NCI-H748 (cell line): Measurements from ENCODE around the gene ARAP1.

Source experiments
- DNase-seq: peaks from one replicate; lab custom pipeline; 2025; ENCODE audit not compliant: unreplicated experiment; lab: John Stamatoyannopoulos, UW

The ARAP1 gene

DNA sequence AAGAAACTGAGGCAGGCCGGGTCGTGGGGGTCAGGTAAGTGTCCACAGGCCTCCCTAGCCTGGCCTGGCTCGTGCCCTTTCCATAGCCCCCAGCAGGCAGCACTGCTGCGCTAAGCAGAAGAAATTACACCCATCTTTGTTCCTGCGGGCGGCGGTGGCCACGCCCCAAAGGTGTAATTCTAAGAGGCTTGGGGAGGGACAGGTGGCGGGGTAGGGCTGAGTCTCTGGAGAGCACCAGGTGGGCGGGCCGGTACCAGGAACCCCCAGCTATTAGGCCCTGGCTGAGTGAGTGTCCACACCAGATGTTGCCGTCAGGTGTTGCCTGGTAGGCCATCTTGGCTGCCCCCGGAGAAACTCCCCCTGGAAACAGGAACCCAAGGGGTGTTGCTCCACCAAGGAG lies 12.3 kb upstream of the ARAP1 start:
- peak; percentile 96 for DNase-seq

DNA sequence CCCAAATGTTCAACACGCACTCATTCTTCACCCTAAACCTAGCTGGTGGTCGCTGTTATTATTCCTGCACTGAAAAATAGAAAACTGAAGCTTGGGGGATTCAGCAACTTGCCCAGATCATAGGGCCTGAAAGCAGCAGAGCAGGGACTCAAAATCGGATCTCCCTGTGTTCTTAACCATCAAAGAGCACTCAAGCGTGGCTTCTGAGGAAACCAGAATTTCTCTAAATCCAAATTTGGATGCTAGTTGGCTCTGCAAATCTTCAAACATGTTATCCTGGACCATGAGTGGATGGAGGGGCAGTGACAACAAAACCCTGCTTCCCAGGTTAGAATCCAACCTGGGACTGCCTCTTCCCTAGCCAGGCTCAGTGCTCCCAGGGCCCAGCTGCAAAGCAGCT lies 11.6 kb upstream of the ARAP1 start:
- DNase-seq, result no peak

DNA sequence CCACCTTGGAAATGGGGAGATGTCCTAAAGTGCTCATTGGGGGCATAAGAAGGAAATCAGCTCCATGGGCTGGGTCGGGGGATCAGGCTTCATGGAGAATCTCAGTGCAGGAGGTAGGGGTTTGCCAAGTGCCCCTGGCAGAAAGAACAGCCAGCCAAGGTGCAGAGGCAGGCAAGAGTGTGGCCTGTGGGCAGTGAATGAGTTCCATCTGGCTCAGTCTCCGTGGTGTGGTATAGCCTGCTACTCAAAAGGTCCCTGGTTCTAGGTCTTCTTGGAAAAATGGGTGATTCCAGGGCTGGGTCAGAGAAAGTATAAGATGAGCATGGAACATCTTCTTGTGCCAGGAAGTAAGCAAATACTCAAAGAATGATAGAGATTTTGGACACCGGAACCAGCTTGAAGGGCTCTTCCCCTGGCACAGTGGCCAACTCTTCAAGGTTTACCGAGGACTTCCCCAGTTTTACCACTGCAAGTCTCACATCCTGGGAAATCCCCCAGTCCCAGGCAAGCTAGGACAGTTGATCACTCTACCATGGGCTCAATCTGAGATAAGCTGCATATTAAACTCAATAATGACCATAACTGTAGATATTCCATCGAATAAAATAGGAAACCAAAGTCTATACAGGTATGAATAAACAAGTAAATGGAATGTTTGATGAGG lies 10.6 kb upstream of the ARAP1 start:
- no peak for DNase-seq

DNA sequence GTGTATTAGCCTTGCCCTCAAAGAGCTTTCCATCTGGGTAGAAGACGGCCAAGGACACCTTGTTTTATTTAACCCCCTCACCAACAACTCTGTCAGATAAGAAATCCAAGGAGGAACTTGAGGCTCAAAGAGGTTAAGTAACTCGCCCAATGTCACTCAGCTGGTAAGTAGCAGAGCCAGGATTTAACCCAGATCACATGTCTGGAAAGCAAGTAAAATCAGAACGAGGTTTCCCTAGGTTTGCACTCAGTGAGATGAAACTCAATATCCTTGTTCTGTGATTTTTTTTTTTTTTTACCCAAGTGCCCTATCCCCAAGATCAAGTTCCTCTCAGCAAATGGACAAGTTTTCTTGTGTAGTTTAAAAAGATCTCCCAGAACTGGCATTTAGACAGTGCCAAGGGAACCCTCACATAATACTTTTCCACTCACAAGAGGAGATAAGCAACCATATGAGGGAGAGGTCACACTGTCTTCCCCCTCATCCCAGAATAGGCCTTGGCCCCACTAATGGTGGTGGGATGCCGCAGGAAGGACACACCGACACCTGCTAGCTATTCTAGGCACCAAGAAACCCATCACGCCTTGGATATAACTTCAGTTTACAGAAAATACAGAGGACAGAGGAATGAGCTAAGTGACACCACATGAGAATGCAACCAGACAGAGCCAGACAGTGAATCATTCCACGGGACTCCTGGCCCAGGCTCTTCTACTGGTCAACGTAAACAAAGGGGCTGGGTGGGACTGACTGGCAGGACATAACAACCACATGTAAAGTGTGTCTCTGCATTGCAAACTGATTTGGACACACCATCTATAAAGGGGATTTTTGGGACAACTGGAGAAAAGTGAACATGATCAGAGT lies 8.6 kb upstream of the ARAP1 start:
- DNase-seq, result no peak

DNA sequence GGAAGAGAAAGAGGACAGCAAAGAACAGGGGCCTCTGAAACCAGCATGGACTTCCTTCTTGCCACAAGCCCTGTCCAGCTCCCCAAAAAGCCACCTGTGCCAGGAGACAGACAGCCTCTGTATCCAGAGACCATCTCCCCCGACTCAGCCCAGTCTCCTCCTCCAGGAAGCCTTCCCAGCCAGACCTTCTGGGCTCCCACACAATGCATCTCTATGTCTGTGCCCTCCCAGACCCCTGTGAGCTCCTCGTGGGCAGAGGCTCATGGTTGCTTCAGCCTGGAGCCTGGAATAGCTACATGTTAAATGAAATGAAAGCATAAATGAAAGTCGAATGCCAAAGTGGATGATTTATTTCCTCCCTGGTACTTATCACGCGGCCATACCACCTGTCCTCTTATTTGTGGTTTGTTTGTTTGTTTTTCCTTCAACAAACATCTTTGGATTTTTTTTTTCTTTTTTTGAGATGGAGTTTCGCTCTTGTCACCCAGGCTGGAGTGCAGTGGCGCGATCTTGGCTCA lies 7.3 kb upstream of the ARAP1 start:
- DNase-seq, result no peak

DNA sequence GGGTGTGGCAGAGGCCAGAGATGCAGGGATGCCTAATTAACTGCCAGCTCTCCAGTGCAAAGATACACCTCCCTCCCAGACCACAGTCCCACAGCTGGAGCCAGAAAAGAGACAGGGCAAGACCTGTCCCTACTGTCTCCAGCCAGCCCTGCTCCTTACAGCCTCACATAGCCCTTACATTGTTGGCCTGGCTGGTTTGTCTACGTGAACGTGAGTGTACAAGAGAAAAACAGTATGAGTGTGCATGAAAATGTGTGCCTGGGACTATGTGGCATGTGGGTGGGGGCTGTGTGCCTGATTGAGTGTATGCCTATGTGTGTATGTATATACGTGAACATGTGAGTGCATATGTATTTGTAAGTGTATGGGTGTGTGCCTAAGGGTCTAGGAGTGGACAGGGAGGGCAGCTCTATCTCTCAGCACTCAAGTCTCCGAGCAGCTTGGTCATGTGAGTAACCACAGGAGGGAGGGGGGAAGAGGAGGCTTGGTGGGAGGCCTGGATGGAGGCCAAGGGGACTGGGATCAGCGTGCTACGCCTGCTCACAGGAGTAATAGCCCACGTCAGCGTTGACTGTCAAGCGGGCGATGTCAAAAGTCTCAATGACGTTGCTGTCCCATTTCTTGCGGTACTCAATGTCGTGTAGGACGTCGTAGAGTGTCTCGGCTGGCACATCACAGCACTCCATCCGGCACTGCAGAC lies 6.6 kb upstream of the ARAP1 start:
- no peak for DNase-seq

DNA sequence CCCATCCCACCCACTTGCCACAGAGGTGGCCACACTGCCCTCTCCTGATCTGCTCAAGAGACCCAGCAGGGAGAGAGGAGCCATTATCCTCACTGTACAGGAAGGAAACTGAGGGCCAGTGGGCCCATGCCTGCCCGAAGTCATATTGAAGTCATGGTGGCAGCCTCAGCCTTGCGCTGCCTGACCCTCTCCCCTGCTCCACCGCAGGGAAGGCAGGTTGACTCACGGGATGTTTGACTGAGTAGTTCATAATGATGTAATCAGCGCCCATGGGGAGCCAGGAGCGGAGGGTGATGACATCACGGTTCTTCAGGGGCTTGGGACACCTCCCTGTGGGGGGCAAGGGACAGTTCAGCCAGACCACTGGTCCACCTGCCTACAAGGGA lies 6.1 kb upstream of the ARAP1 start:
- DNase-seq, result no peak

DNA sequence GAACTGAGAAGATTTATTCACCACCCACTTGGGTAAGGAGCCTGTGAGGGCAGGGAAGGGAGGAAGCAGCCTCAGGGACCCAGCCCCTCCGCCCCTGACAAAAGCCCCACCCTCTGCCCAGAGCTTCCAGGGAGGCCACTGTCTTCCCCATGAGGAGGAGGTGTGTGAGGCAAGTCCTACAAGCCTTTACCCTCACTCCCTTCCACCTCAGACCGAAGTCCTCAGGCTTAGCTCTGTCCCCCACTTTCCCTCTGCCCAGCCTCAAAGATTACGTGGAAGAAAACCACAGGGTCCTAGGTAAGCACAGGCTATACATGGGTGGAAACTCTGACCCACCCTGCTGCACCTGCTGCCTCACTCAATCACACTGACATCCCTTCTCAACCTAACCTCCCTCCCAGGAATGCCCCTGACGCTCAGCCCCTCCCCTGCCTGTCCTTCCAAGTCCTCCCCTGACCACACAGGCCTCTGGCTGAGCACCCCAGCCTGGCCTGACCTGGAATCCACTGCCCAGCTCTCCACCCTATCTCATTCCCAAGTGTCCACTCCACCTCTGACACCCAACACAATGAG lies 3.6 kb upstream of the ARAP1 start:
- DNase-seq, result no peak

DNA sequence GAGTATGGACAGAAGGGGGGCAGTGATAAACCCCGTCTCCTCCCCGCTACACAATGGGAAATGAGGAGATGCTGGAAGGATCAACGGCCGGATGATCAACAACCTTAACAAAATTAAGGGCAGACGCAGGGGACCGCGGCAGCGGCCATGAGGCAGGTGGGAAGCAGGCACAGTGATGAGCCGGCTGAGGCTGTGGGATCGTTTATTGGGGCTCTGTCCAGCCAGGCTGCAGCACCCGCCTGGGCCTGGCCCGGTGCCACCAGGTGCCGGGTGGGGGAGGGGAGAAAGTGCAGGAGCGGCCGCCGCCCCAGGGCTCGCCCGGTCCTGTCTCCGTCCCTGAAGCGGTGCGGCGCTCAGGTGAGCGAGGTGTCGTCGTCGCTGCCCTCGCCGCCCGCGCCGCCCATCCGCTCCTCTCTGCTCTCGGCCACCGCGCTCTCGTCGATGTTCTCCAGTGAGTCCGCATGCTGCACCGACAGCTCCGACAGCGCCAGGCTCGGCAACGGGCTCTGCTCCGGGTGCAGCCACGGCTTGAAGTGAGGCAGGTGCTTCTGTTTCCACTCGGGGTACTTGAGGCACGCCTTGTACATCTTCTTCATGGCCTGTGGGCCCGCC lies 2.4 kb upstream of the ARAP1 start:
- no peak for DNase-seq

DNA sequence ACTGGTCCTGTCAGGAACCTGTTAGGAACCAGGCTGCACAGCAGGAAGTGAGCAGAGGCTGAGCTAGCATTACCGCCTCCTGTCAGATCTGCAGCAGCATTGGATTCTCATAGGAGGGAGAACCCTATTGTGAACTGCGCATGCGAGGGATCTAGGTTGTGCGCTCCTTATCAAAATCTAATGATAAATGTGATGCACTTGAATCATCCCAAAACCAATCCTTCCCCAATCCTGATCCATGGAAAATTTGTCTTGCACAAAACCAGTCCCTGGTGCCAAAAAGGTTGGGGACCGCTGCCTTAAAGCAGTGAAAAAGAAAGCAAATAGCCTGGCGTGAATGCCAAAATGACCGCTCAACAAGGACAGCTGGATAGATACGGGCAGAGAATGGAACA lies 1.9 kb upstream of the ARAP1 start:
- no peak for DNase-seq

DNA sequence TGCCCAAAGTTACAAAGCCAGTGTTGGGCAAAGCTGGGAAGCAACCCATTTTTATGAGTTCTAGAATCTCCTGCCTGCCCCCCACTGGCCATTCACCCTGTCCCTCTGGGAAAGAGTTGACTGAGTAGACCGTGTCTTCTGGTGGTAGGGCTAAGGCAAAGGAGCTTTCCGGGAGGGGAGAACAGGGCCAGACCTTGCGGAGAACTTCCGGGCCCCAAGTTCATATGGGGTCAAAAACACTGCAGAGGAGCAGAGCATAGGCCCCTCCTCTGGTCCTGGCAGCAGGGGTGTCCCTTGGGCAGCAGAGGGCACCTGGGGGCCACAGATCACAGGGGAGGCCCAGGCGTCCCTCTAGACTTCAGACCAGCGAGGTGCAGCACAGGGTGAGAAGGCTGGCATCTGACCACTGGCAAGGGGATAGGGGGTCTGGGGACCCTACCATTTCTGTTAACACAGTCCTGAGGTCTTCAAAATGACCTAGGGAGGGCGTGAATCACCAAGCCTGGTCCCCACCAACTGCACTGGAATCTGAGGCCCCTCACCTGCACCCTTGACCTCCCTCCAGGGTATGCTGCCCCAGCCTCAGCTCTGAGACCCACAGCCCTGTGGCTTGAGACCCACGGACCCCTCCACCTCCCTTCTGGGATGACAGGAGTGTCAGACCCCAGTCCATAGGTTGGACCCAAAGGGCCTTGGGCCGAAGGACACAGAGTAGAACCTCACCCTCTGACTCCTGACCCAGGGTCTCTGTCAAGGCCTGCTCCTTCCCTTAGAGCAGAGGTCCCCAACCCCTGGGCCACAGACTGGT lies 1.3 kb upstream of the ARAP1 start:
- no peak for DNase-seq

DNA sequence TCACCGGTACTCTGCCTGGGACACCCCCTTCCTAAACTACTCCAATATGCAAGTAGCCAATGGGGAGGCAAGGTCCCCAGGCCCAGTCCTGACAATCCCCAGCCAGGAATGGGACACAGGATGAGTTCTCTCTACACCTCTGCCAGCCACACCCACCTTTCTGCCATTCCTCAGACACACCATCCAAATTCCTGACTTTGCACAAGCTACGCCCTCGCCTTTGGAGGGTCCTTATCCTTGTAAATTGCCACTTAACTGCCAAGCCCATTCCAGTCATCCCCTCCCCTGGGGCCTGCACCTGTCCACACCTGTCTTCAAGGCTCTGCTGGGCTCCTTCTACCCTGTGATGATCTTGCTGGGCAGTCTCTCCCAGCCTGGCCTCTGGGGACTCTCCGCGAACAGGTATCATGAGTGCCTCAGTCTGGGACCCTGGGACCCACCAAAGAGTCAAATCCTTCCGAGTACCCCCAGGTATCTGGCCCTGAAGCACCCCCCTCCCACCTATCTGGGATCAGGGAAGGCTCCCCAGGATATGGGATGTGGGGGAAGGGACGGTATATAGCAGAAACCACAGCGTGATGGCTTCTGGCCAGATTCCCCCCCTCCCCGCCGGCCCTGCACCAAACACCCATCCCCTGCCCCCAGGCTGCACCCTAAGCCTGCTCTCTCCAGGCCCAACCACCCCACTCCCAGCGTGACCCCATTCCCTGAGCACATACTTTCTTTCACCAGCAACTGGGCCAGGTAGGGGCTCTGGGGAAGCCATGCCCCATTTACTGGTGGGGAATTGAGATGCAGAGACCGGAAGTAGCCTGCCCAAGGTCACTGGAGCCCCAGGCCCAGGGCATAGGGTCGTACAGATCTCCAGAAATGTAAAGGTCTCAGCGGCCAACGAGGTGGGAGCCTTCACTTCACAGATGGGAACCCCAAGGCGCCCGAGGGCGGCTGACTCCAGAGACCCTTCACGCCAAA lies 806 bp downstream of the ARAP1 start:
- peak; percentile 43 for DNase-seq

DNA sequence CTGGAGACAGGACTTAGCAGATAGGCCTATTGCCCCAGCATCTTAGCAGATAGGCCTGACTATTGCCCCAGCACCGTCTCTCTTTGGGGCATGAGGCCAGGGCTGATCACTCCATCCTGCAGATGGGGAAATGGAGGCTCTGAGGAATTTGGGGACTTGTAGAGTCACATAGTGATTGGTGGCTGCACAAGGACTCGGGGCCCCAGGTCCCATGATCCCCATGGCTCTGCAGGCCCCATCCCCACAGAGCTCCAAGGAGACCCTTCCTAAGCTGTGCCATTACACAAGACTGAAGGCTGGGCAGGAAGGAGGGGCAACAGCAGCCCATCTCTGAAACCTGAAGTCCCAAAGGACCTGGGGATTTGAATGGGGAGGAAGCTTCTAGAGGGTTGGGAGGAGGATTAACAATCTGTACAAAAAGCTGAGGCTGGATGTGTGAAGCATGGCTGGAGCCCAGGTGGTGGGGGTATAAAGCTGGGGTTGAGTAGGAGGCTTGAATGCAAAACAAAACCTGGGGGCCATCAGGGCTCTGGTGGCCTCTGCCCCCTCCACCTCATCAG lies 1.6 kb downstream of the ARAP1 start:
- DNase-seq, result no peak

DNA sequence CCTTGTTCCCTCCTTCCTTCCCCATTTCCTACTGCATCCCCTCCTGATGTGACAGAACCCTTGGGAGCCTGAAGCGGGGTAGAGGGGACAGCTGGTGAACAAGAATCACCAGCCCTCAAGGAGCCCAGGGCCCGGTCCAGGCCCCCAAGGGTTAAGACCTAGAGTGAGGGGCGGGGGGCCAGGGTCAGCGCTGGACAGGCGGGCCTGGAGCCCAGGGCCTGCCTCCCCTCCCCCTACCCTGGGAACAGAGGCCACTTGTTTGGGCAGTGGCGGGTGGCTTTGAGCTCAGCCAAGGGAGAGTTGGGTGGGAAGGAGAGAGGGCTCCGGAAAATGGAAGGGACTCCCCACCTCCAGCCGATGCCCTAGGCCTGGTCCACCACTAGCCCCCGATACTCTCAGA lies 2.1 kb downstream of the ARAP1 start:
- DNase-seq, result no peak

DNA sequence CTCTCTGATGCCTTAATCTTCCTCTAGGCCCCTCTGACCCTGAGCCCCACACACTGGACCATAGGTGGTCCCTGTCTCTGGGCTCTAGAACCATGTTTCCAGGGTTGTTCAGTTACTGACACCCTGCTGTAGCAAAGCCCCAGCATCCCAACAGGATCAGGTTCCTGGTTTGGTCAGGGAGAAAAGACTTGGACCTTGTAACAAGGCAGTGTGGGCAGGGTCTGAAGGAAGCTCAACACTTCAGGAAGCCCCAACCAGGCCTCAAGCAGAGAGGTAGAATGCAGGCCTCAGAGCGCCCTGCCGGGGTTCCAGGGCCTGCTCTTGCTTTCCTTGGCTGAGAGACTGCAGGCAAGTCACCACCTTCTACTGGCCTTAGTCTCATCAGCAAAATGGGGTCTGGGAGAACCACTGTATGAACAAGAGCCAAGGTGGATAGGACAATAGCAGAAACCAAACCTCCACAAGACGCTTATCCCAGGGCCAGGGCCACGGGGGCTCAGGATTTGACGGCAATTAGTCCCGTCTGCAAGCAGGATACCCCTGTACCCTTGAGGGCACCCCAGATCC lies 4.8 kb downstream of the ARAP1 start:
- no peak for DNase-seq

DNA sequence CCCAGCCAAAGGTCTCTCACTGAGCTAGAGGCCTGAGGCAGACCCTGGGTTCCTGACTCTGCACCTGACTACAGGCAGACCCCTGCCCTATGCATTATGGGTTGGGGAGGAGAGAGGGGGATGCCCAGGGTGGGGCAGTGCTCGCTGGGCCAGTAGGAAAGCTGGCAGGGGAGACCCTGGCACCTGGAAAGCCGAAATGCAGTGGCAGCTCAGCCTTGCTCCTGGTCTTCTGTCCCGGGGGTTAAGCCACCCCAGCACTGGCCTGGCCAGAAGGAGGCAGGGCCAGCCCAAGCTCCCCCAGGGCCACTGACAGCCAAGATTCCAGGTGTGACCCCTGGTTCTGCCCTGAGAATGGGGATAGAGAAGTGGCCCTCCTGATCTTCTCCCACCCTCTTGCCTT lies 5.4 kb downstream of the ARAP1 start:
- DNase-seq, result no peak

DNA sequence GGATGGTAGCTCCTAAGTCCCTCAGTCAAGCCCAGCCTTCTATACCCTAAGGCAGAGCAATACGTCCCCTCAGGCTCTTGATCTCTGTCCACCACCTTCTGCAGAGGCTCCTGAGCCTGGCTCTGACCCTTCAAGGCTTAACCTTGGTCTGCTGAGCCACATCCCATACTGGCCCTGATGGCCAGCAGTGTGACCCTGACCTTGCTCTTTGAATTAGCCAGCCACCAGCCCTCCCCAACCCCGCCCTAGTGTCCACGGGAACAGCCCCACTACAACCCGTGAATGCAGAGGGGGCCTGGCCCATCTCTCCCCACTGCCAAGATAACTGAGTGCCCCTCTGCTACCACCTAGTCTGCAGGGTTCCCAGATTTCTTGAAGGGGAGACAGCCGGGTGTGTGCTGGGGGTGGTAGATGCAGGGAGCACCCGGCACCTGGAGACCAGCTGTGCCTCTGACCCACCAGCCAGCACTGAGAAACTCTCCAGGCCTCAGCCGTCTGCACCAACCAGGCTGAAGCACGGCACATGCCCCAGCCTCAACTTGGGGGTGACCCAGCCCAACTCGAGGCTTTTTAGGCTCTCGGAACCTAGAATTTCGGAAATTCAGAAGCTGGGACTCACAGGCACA lies 6.2 kb downstream of the ARAP1 start:
- no peak for DNase-seq

DNA sequence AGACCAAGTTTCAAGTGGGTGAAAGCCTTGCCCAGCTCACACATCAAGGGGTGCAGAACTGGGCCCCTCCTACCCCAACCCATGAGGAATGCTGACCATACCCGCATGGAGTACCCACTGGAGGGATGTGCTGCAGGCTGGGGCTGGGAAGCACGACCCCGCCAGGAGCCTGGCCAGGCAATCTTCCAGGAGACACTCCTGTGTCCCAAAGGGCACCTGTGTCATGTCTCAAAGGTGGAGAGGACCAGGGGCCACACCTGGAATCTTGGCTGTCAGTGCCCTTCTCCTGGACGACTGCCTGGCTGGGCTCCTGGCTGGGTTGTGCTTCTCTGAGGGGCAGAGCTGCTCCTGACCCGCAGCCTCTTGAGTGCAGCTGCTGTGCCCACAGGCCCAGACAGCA lies 6.7 kb downstream of the ARAP1 start:
- DNase-seq, result no peak
